GM18861 (cell line): ENCODE data around the gene SEPTIN14.
"Not testable (repeated sequence)": the region's sequence is repeated elsewhere in the genome, so short reads cannot be mapped to it uniquely, and the experiment has no call there.

Experiments used
- ATAC-seq: cut with Tn5 transposase; IDR thresholded peaks from one replicate; pipeline ENCODE4 v1.9.1; 2021; ENCODE audit not compliant: unreplicated experiment

The SEPTIN14 gene

DNA sequence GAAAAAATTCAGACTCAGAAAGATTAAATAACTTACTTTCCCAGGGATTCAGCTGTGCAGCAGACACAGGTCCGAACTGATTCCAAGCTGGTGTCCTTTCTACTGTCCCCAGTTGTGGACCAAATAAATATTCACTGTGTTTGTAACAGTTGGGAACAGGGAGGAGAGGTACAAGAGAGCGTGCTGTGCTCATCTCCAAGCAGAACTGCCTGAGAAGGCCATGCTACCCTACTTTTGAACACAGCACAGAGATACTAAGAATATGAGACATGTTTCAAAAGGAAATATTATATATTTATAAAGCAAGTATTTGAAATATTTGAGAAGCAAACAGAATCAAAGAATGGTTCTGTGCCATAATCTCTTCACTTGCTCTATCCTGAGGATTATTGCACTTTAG, at the start of gene SEPTIN14:
Gene SEPTIN14, minus strand, starts transcription at position 101 of the 400 bp plus-strand sequence. CDS start 756 bp downstream, outside the sequence.
- not testable (repeated sequence) for ATAC-seq

GRCh38 chr7:55903985-55904759, 41.6 kb upstream of the SEPTIN14 start:
- ATAC-seq: peak; percentile 93

DNA sequence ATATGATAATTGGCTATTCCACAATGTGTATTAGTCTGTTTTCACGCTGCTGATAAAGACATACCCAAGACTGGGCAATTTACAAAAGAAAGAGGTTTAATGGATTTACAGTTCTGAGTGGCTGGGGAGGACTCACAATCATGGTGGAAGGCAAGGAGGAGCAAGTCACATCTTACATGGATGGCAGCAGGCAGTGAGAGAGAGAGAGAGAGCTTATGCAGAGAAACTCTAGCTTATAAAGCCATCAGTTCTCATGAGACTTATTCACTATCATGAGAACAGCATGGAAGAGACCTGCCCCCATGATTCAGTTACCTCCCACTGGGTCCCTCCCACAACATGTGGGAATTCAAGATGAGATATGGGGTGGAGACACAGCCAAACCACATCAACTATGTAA, 38.5 kb upstream of the SEPTIN14 start:
- ATAC-seq: not testable (repeated sequence)

DNA sequence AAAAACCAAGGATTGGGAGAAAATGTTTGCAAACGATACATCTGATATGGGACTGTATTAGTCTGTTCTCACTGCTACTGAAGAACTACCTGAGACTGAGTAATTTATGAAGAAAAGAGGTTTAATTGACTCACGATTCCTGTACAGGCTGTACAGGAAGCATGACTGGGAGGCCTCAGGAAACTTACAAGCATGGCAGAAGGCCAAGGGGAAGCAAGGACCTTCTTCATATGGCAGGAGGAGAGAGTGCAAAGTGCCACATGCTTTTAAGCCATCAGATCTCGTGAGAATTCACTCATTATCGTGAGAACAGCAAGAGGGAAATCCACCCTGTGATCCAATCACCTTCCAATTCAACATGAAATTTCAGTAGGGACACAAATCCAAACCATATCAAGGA, 35.7 kb upstream of the SEPTIN14 start:
- ATAC-seq: no peak

DNA sequence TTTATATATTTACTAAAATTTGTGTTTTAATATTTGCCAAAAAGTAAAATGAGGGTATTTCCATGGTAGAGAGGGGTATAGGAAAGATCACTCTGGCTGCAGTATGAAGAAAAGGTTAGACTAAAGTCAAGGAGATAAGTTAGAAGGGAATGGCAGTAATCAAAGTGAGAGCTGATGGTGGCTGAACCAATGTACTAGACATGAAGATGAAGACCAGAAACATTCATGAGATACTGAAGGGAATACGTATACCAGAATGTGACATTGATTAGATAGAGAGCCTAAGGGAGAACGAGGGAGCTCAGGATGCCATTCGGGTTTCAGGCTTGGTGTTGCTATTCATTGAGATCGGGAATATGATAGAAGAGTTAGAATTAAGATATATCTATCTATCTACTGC, 32.5 kb upstream of the SEPTIN14 start:
- no peak for ATAC-seq

DNA sequence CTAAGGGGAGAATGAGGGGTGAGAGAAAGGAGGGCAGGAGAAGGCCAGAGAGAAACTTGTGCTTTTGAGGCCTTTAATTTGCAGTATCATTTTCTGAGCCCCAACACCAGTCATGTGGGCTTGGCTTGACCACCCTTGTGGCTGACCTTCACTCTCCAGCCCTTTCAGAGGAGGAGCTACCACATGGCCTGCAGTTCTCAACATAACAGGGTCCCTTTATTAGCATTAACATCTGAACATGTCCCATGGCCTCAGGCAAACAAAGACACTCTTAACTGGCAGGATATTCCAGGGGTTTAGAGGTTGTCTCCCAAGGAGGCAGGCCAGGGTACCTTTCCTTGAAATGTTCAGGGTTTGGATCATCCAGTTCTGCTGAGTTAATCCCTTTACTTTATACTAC, 31.4 kb upstream of the SEPTIN14 start:
- no peak for ATAC-seq

DNA sequence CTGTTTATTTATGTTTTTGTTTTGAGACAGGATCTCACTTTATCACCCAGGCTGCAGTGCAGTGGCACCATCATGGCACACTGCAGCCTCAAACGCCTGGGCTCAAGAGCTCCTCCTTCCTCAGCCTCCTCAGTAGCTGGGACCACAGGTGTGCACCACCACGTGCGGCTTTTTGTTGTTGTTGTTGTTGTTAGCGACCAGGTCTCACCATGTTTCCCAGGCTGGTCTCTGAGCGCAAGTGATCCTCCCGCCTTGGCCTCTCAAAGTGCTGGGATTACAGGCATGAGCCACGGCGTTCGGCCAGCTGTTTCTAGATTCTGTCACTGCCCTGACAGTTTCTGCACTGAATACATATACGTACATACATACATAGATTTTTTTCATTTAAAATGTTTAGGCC, 25.8 kb upstream of the SEPTIN14 start:
- not testable (repeated sequence) for ATAC-seq

GRCh38 chr7:55887821-55888247, 25.3 kb upstream of the SEPTIN14 start:
- no peak for ATAC-seq

GRCh38 chr7:55884321-55884720, 21.8 kb upstream of the SEPTIN14 start:
- no peak for ATAC-seq

GRCh38 chr7:55878691-55879090, 16.1 kb upstream of the SEPTIN14 start:
- no peak for ATAC-seq

DNA sequence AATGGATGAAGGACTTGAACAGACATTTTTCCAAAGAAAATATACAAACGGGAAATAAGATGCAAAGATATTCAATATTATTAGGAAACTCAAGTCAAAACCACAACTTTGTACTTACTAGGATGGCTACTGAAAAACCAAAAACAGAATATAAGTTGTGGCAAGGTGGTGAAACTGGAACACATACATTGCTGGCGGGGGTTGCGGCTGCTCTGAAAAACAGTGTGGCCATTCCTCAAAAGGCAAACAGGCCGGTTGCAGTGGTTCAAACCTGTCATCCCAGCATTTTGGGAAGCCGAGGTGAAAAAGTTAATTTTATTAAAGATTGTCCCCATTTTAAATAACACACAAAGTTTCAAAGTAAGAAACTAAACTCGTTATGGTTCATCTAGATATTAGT, 14.8 kb upstream of the SEPTIN14 start:
- no peak for ATAC-seq

- no peak for ATAC-seq
These were observed 11.2 kb upstream of the SEPTIN14 start for GRCh38 chr7:55873765-55874164.

GRCh38 chr7:55871932-55872485, 9.5 kb upstream of the SEPTIN14 start:
- ATAC-seq: no peak

DNA sequence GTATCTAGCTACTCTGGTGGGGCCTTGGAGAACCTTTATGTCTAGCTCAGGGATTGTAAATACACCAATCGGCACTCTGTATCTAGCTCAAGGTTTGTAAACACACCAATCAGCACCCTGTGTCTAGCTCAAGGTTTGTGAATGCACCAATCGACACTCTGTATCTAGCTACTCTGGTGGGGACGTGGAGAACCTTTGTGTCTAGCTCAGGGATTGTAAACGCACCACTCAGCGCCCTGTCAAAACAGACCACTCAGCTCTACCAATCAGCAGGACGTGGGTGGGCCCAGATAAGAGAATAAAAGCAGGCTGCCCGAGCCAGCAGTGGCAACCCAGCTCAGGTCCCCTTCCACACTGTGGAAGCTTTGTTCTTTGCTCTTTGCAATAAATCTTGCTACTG, 6.4 kb upstream of the SEPTIN14 start:
- not testable (repeated sequence) for ATAC-seq

- not testable (repeated sequence) for ATAC-seq
These were observed 17.4 kb downstream of the SEPTIN14 start for GRCh38 chr7:55845164-55845563.

- no peak for ATAC-seq
These were observed 24.0 kb downstream of the SEPTIN14 start for GRCh38 chr7:55838595-55838994.

DNA sequence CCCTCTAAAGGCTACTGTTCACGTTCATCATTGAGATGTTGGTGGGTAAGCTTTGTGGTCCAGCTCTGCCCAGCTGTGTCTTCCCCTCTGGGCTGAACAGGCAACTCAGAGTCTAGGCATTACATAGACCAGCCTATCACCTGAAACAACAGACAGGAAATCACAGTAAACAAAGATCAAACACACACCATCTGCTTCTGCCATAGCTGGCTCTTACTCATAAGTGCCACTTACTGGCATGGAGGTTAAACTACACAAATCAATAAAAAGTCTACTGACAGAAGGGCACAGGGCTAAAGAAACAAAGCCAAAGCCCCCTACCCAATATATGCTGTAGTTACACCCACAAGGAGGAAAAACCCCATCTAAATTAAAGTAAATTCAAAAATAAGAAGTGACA, 35.0 kb downstream of the SEPTIN14 start:
- no peak for ATAC-seq

DNA sequence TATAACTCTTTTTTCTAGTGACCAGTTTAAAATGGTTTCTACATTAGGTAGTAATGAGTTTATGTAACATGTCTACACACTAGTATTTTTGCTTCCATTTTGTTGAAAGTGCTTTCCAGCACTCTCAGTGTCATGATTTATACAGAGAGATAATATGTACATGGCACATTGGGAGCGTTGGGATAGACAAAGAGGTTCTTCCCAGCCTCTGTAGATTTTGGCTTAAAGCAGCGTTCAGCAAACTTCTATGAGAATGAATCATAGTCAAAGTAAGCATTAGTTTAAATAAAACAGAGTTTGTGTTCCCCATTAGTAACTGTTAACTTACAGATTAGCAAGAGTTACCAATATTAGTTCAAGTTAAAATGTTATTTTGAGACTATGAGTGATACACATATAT, 43.9 kb downstream of the SEPTIN14 start:
- no peak for ATAC-seq

DNA sequence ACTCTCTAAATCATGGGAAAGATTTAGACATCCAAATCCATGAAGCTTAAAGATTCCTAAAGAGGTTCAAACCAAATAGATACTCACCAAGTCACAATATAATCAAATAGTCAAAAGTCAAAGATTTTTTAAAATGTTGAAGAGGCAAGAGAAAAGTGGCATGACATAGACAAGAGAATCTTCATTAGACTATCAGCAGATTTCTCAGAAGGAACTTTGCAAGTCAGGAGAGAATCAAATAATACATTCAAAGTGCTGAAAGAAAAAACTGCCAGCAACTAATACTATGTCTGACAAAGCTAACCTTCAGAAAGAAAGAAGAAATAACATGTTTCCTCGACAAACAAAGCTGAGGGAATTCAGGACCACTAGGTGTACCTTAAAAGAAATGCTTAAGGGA, 65.3 kb downstream of the SEPTIN14 start:
- not testable (repeated sequence) for ATAC-seq

- no peak for ATAC-seq
These were observed 68.0 kb downstream of the SEPTIN14 start for GRCh38 chr7:55794527-55794926.

- no peak for ATAC-seq
These were observed 70.5 kb downstream of the SEPTIN14 start for GRCh38 chr7:55792048-55792447.

- ATAC-seq: no peak
These were observed 74.8 kb downstream of the SEPTIN14 start for GRCh38 chr7:55787796-55788195.

- ATAC-seq: no peak
These were observed 75.7 kb downstream of the SEPTIN14 start for GRCh38 chr7:55786901-55787300.
